ENCODE measurements around the gene FFAR3. TPM values are rescaled to one million over a fixed set of nuclear protein-coding genes. Genes with fewer than 3 reads are reported as not detected.
"Not testable (repeated sequence)": the region's sequence is repeated elsewhere in the genome, so short reads cannot be mapped to it uniquely, and the experiment has no call there.

Gene FFAR3
- total RNA-seq, 1 experiment from 2014 or later: not detected

- H3K4me1 ChIP-seq (ENCODE audit: low read length): no peaks in the 10 kb centered on the region
- H3K79me2 ChIP-seq (ENCODE audit: low read length): no peaks in the 10 kb centered on the region
- no peak for DNase-seq
- H3K4me3 ChIP-seq (ENCODE audit: low read length): no peak overlapping the region
- H3K4me2 ChIP-seq (ENCODE audit: low read depth, low read length, poor library complexity, severe bottlenecking): no peak overlapping the region
- H3K9me3 ChIP-seq (ENCODE audit: low read length): no peaks in the 10 kb centered on the region
- H3K27ac ChIP-seq (ENCODE audit: low read length): no peak overlapping the region
- H3K36me3 ChIP-seq (ENCODE audit: insufficient read depth, low read length): no peaks in the 10 kb centered on the region
- H3K27me3 ChIP-seq (ENCODE audit: low read length): no peaks in the 10 kb centered on the region
- no peak overlapping the region for H3K9ac ChIP-seq (ENCODE audit: low read length)
- no peak overlapping the region for H2AFZ ChIP-seq (ENCODE audit: low read length)
- H3K9me2 ChIP-seq (replicated peaks; ENCODE audit: insufficient read depth, low read length): no peaks in the 10 kb centered on the region
- no peaks in the 10 kb centered on the region for H4K20me1 ChIP-seq (ENCODE audit: insufficient read depth, low read depth, low read length)
Observed at GRCh38 chr19:35369522-35369921, 11.3 kb downstream of the FFAR3 start.

- Histone ChIP-seq H3K27ac (ENCODE audit: low read length) (no peak within 1 kb of the TSS), H3K9me2 (replicated peaks; ENCODE audit: insufficient read depth, low read length) (no peaks in the 10 kb centered on the region), H3K4me3 (ENCODE audit: low read length) (no peak within 1 kb of the TSS), H3K36me3 (ENCODE audit: insufficient read depth, low read length) (no peaks in the 10 kb centered on the region), H4K20me1 (ENCODE audit: insufficient read depth, low read depth, low read length) (no peaks in the 10 kb centered on the region), H3K79me2 (ENCODE audit: low read length) (no peaks in the 10 kb centered on the region), H3K4me2 (ENCODE audit: low read depth, low read length, poor library complexity, severe bottlenecking) (no peak within 1 kb of the TSS), H2AFZ (ENCODE audit: low read length) (no peak within 1 kb of the TSS), H3K9me3 (ENCODE audit: low read length) (no peaks in the 10 kb centered on the region), H3K9ac (ENCODE audit: low read length) (no peak within 1 kb of the TSS), H3K27me3 (ENCODE audit: low read length) (no peaks in the 10 kb centered on the region), H3K4me1 (ENCODE audit: low read length) (no peaks in the 10 kb centered on the region)
- DNase-seq: peak; percentile 15
Observed at GRCh38 chr19:35370722-35371121, 12.5 kb downstream of the FFAR3 start, which contains the start of gene GPR42. GPR42 (plus strand) TSS chr19:35371068; CDS start chr19:35371360, 292 bp downstream.

GRCh38 chr19:35373492-35373891, 15.2 kb downstream of the FFAR3 start:
- Histone ChIP-seq H3K4me1 (ENCODE audit: low read length) (no peaks in the 10 kb centered on the region), H3K9me2 (replicated peaks; ENCODE audit: insufficient read depth, low read length) (no peaks in the 10 kb centered on the region), H3K4me2 (ENCODE audit: low read depth, low read length, poor library complexity, severe bottlenecking) (no peak overlapping the region), H3K9me3 (ENCODE audit: low read length) (no peaks in the 10 kb centered on the region), H3K36me3 (ENCODE audit: insufficient read depth, low read length) (no peaks in the 10 kb centered on the region), H3K4me3 (ENCODE audit: low read length) (no peak overlapping the region), H3K27me3 (ENCODE audit: low read length) (no peaks in the 10 kb centered on the region), H3K27ac (ENCODE audit: low read length) (no peak overlapping the region), H3K79me2 (ENCODE audit: low read length) (no peaks in the 10 kb centered on the region), H4K20me1 (ENCODE audit: insufficient read depth, low read depth, low read length) (no peaks in the 10 kb centered on the region), H3K9ac (ENCODE audit: low read length) (no peak overlapping the region), H2AFZ (ENCODE audit: low read length) (no peak overlapping the region)
- DNase-seq: no peak

GRCh38 chr19:35374031-35374430, 15.8 kb downstream of the FFAR3 start:
- not testable (repeated sequence) for H3K9me2 ChIP-seq (replicated peaks; ENCODE audit: insufficient read depth, low read length); H3K36me3 ChIP-seq (ENCODE audit: insufficient read depth, low read length); H2AFZ ChIP-seq (ENCODE audit: low read length); H3K9me3 ChIP-seq (ENCODE audit: low read length); H3K27ac ChIP-seq (ENCODE audit: low read length); H4K20me1 ChIP-seq (ENCODE audit: insufficient read depth, low read depth, low read length); H3K4me3 ChIP-seq (ENCODE audit: low read length); H3K27me3 ChIP-seq (ENCODE audit: low read length); DNase-seq; H3K79me2 ChIP-seq (ENCODE audit: low read length); H3K9ac ChIP-seq (ENCODE audit: low read length); H3K4me2 ChIP-seq (ENCODE audit: low read depth, low read length, poor library complexity, severe bottlenecking); H3K4me1 ChIP-seq (ENCODE audit: low read length)

- Histone ChIP-seq H3K4me2 (ENCODE audit: low read depth, low read length, poor library complexity, severe bottlenecking) (no peak overlapping the region), H3K27ac (ENCODE audit: low read length) (no peak overlapping the region), H2AFZ (ENCODE audit: low read length) (no peak overlapping the region), H3K27me3 (ENCODE audit: low read length) (no peaks in the 10 kb centered on the region), H3K36me3 (ENCODE audit: insufficient read depth, low read length) (no peaks in the 10 kb centered on the region), H4K20me1 (ENCODE audit: insufficient read depth, low read depth, low read length) (no peaks in the 10 kb centered on the region), H3K4me1 (ENCODE audit: low read length) (no peaks in the 10 kb centered on the region), H3K4me3 (ENCODE audit: low read length) (no peak overlapping the region), H3K79me2 (ENCODE audit: low read length) (no peaks in the 10 kb centered on the region), H3K9me3 (ENCODE audit: low read length) (no peaks in the 10 kb centered on the region), H3K9me2 (replicated peaks; ENCODE audit: insufficient read depth, low read length) (no peaks in the 10 kb centered on the region), H3K9ac (ENCODE audit: low read length) (no peak overlapping the region)
- no peak for DNase-seq
Observed at GRCh38 chr19:35375505-35376307, 17.4 kb downstream of the FFAR3 start.

- no peaks in the 10 kb centered on the region for H3K36me3 ChIP-seq (ENCODE audit: insufficient read depth, low read length)
- no peaks in the 10 kb centered on the region for H3K4me1 ChIP-seq (ENCODE audit: low read length)
- no peak overlapping the region for H3K27ac ChIP-seq (ENCODE audit: low read length)
- no peaks in the 10 kb centered on the region for H3K9me2 ChIP-seq (replicated peaks; ENCODE audit: insufficient read depth, low read length)
- H3K9me3 ChIP-seq (ENCODE audit: low read length): no peaks in the 10 kb centered on the region
- H3K79me2 ChIP-seq (ENCODE audit: low read length): no peaks in the 10 kb centered on the region
- no peak overlapping the region for H3K4me2 ChIP-seq (ENCODE audit: low read depth, low read length, poor library complexity, severe bottlenecking)
- no peak overlapping the region for H3K9ac ChIP-seq (ENCODE audit: low read length)
- DNase-seq: no peak
- no peak overlapping the region for H2AFZ ChIP-seq (ENCODE audit: low read length)
- no peaks in the 10 kb centered on the region for H3K27me3 ChIP-seq (ENCODE audit: low read length)
- H4K20me1 ChIP-seq (ENCODE audit: insufficient read depth, low read depth, low read length): no peaks in the 10 kb centered on the region
- no peak overlapping the region for H3K4me3 ChIP-seq (ENCODE audit: low read length)
Observed at GRCh38 chr19:35377656-35378055, 19.4 kb downstream of the FFAR3 start.

GRCh38 chr19:35378356-35378755, 20.1 kb downstream of the FFAR3 start:
- H3K27ac ChIP-seq (ENCODE audit: low read length): no peak overlapping the region
- H3K4me2 ChIP-seq (ENCODE audit: low read depth, low read length, poor library complexity, severe bottlenecking): no peak overlapping the region
- H3K9me2 ChIP-seq (replicated peaks; ENCODE audit: insufficient read depth, low read length): no peaks in the 10 kb centered on the region
- no peaks in the 10 kb centered on the region for H4K20me1 ChIP-seq (ENCODE audit: insufficient read depth, low read depth, low read length)
- H3K27me3 ChIP-seq (ENCODE audit: low read length): no peaks in the 10 kb centered on the region
- H3K9ac ChIP-seq (ENCODE audit: low read length): no peak overlapping the region
- H3K36me3 ChIP-seq (ENCODE audit: insufficient read depth, low read length): no peaks in the 10 kb centered on the region
- H3K79me2 ChIP-seq (ENCODE audit: low read length): no peaks in the 10 kb centered on the region
- no peak for DNase-seq
- H3K4me1 ChIP-seq (ENCODE audit: low read length): no peaks in the 10 kb centered on the region
- no peak overlapping the region for H2AFZ ChIP-seq (ENCODE audit: low read length)
- no peak overlapping the region for H3K4me3 ChIP-seq (ENCODE audit: low read length)
- H3K9me3 ChIP-seq (ENCODE audit: low read length): no peaks in the 10 kb centered on the region

GRCh38 chr19:35379545-35379944, 21.3 kb downstream of the FFAR3 start:
- H2AFZ ChIP-seq (ENCODE audit: low read length); DNase-seq; H3K4me1 ChIP-seq (ENCODE audit: low read length); H3K27ac ChIP-seq (ENCODE audit: low read length); H3K9me3 ChIP-seq (ENCODE audit: low read length); H3K27me3 ChIP-seq (ENCODE audit: low read length); H3K4me3 ChIP-seq (ENCODE audit: low read length); H3K79me2 ChIP-seq (ENCODE audit: low read length); H4K20me1 ChIP-seq (ENCODE audit: insufficient read depth, low read depth, low read length); H3K36me3 ChIP-seq (ENCODE audit: insufficient read depth, low read length); H3K9ac ChIP-seq (ENCODE audit: low read length); H3K9me2 ChIP-seq (replicated peaks; ENCODE audit: insufficient read depth, low read length); H3K4me2 ChIP-seq (ENCODE audit: low read depth, low read length, poor library complexity, severe bottlenecking): not testable (repeated sequence)

Measured in Karpas-422 (cell line).